Neuronal stem cell (in vitro differentiated cells): Measurements from ENCODE around the gene C11orf52.

Experiments
- DNase-seq: peaks from one replicate; pipeline ENCODE4 v3.0.0-alpha.2; 2013; ENCODE audit warnings: low spot score
- H2AFZ ChIP-seq: one replicate; pipeline ENCODE4 v1.6.1; 2013; ENCODE audit warnings: mild to moderate bottlenecking, low read length, inconsistent platforms
- H2AK5ac ChIP-seq: 2 replicates; pipeline ENCODE4 v1.6.1; 2013; ENCODE audit warnings: low read depth, mild to moderate bottlenecking, inconsistent platforms, low read length, moderate library complexity, mixed read lengths
- H2BK120ac ChIP-seq: 2 replicates; pipeline ENCODE4 v1.6.1; 2013; ENCODE audit warnings: low read depth, mild to moderate bottlenecking, inconsistent platforms, low read length, moderate library complexity, mixed read lengths
- H2BK12ac ChIP-seq: one replicate; pipeline ENCODE4 v1.6.1; 2013; ENCODE audit warnings: low read length, inconsistent platforms
- H2BK15ac ChIP-seq: 2 replicates; pipeline ENCODE4 v1.6.1; 2013; ENCODE audit warnings: mild to moderate bottlenecking, low read length, inconsistent platforms, mixed read lengths
- H2BK5ac ChIP-seq: one replicate; pipeline ENCODE4 v1.6.1; 2013; ENCODE audit warnings: inconsistent platforms, mild to moderate bottlenecking, low read length, moderate library complexity
- H3K14ac ChIP-seq: one replicate; pipeline ENCODE4 v1.6.1; 2013; ENCODE audit warnings: low read length, inconsistent platforms
- H3K18ac ChIP-seq: 2 replicates; pipeline ENCODE4 v1.6.1; 2013; ENCODE audit warnings: low read length, inconsistent platforms
- H3K23ac ChIP-seq: 2 replicates; pipeline ENCODE4 v1.6.1; 2013; ENCODE audit warnings: low read depth, mild to moderate bottlenecking, mixed read lengths, low read length, inconsistent platforms; ENCODE audit not compliant: poor library complexity
- H3K27ac ChIP-seq: replicated peaks from 3 replicates; pipeline ENCODE4 v1.5.1; 2013; ENCODE audit warnings: low read length, inconsistent platforms
- H3K27me3 ChIP-seq, 3 experiments: 2 replicates each; pipeline ENCODE4 v1.6.1; 2013; ENCODE audit warnings: low read length in 3 of 3, mild to moderate bottlenecking in 2 of 3, inconsistent platforms in 1 of 3, low read depth in 1 of 3, mixed read lengths in 1 of 3, moderate library complexity in 1 of 3; ENCODE audit not compliant: control insufficient read depth in 3 of 3, insufficient read depth in 3 of 3
- H3K36me3 ChIP-seq, 2 donors: replicated peaks in 1 of 2; 2 replicates each; pipeline ENCODE4 v1.6.1; 2013; ENCODE audit warnings: low read length in 2 of 2; ENCODE audit not compliant: control insufficient read depth in 2 of 2, insufficient read depth in 2 of 2
- H3K4ac ChIP-seq: 2 replicates; pipeline ENCODE4 v1.6.1; 2013; ENCODE audit warnings: inconsistent platforms, mild to moderate bottlenecking, low read length, moderate library complexity
- H3K4me1 ChIP-seq, 2 donors: 1 replicate in 1 of 2; 2 replicates in 1 of 2; pipeline ENCODE4 v1.6.1; 2013; ENCODE audit warnings: low read length in 2 of 2, low read depth in 1 of 2; ENCODE audit not compliant: control insufficient read depth in 2 of 2, insufficient read depth in 1 of 2
- H3K4me2 ChIP-seq: one replicate; pipeline ENCODE4 v1.6.1; 2013; ENCODE audit warnings: mild to moderate bottlenecking, low read length, inconsistent platforms; ENCODE audit not compliant: insufficient read depth, poor library complexity, severe bottlenecking
- H3K4me3 ChIP-seq, 2 donors: 2 replicates each; pipeline ENCODE4 v1.5.1; 2013; ENCODE audit warnings: low read length in 2 of 2, mild to moderate bottlenecking in 2 of 2, inconsistent platforms in 1 of 2, moderate library complexity in 1 of 2
- H3K79me1 ChIP-seq: one replicate; pipeline ENCODE4 v1.6.1; 2013; ENCODE audit warnings: low read depth, mild to moderate bottlenecking, inconsistent platforms, low read length, moderate library complexity
- H3K9ac ChIP-seq: one replicate; pipeline ENCODE4 v1.6.1; 2013; ENCODE audit warnings: mild to moderate bottlenecking, low read depth, low read length, inconsistent platforms; ENCODE audit not compliant: poor library complexity
- H3K9me3 ChIP-seq, 2 donors: replicated peaks in 1 of 2; 2 replicates each; pipeline versions ENCODE3 to v1.6.1; 2013; ENCODE audit warnings: low read length in 2 of 2, mild to moderate bottlenecking in 2 of 2, inconsistent platforms in 1 of 2, low read depth in 1 of 2, mixed read lengths in 1 of 2, moderate library complexity in 1 of 2; ENCODE audit not compliant: control insufficient read depth in 2 of 2, insufficient read depth in 1 of 2
- H4K8ac ChIP-seq: one replicate; pipeline ENCODE4 v1.6.1; 2013; ENCODE audit warnings: low read depth, mild to moderate bottlenecking, inconsistent platforms, low read length, moderate library complexity
- H4K91ac ChIP-seq: one replicate; pipeline ENCODE4 v1.6.1; 2013; ENCODE audit warnings: low read length, low read depth, mild to moderate bottlenecking, inconsistent platforms; ENCODE audit not compliant: poor library complexity
- WGBS, 2 donors: extraction: QIAGEN DNeasy Blood & Tissue Kit; methylation state at CpG; one replicate each; pipeline ENCODE4 v1.1.7; 2013; ENCODE audit warnings: missing lambda C conversion rate in 2 of 2, mixed read lengths in 1 of 2; ENCODE audit not compliant: insufficient read length in 2 of 2, insufficient replicate concordance in 1 of 2; ENCODE audit errors: extremely low coverage in 2 of 2; 5-methylcytosine and 5-hydroxymethylcytosine counted together

Gene C11orf52

DNA sequence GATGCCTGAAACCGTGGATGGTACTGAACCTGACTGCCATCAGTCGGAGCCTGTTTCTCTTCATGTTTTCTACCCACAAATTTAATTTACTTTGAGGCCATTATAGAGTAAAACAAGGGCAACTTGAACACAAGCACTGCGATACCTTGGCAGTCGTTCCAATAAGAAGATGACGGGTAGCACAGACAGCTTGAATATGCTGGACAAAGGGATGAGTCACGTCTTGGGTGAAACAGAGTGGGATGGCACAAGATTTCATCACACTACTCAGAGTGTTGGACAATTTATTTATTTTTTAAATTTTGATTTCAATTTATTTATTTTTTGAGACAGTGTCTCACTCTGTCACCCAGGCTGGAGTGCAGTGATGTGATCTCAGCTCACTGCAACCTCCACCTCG, 24.1 kb downstream of the C11orf52 start:
- Histone ChIP-seq H2BK120ac (no peak overlapping the region), H2BK5ac (no peak overlapping the region), H2BK12ac (no peak overlapping the region), H3K18ac (no peak overlapping the region), H3K9me3 (no peaks in the 10 kb centered on the region), H4K91ac (no peak overlapping the region), H2AFZ (no peak overlapping the region), H3K14ac (no peak overlapping the region), H3K4ac (no peak overlapping the region), H3K27me3 (no peaks in the 10 kb centered on the region), H3K23ac (no peak overlapping the region), H3K4me1 (peaks cover 10 to 11% of the 10 kb centered on the region in 2 donors), H3K79me1 (no peaks in the 10 kb centered on the region), H3K4me2 (no peak overlapping the region), H3K36me3 (peaks cover 0 to 42% of the 10 kb centered on the region in 2 donors), H2AK5ac (no peak overlapping the region), H4K8ac (no peak overlapping the region), H2BK15ac (no peak overlapping the region), H3K9ac (no peak overlapping the region), H3K27ac (no peak overlapping the region), H3K4me3 (no peak overlapping the region)
- WGBS, 2 donors: no CpG with 5 or more reads among the region's 7 CpGs
- no peak for DNase-seq

DNA sequence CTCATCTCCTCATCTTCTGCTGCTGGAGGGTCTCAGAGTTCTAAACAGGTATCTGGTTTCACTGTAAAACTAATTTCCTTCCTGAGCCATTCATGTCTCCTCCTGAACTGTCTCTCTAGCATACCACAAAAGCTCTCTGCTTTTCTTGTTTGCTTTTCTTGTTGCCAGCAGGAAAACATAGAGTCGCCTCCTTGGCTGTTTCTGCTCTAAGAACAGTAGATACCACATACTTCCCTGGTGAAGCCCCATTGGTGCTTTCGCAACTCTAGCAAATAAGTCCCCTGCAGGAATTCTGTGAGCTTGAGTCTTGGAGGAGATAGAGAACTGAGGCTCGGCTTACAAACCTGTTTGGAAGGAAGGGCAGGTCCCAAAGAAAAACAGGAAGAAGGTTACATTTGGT, 25.4 kb downstream of the C11orf52 start:
- no peak overlapping the region for H2AK5ac ChIP-seq
- H2AFZ ChIP-seq: no peak overlapping the region
- no peak overlapping the region for H3K27ac ChIP-seq
- H3K4me1 ChIP-seq: peaks cover 0 to under 1% of the 10 kb centered on the region in 2 donors
- H2BK15ac ChIP-seq: no peak overlapping the region
- H2BK5ac ChIP-seq: no peak overlapping the region
- no peak overlapping the region for H4K8ac ChIP-seq
- no CpG with 5 or more reads among the region's 3 CpGs for WGBS, 2 donors
- no peak overlapping the region for H3K4me2 ChIP-seq
- H3K23ac ChIP-seq: no peak overlapping the region
- no peak overlapping the region for H3K18ac ChIP-seq
- H4K91ac ChIP-seq: no peak overlapping the region
- H3K36me3 ChIP-seq: peaks cover 0 to 42% of the 10 kb centered on the region in 2 donors
- no peak overlapping the region for H3K4me3 ChIP-seq
- DNase-seq: no peak
- no peak overlapping the region for H3K14ac ChIP-seq
- H3K79me1 ChIP-seq: no peaks in the 10 kb centered on the region
- H3K27me3 ChIP-seq: no peaks in the 10 kb centered on the region
- no peak overlapping the region for H2BK120ac ChIP-seq
- H3K9me3 ChIP-seq: no peaks in the 10 kb centered on the region
- H3K4ac ChIP-seq: no peak overlapping the region
- no peak overlapping the region for H2BK12ac ChIP-seq
- H3K9ac ChIP-seq: no peak overlapping the region

- H3K79me1 ChIP-seq: no peaks in the 10 kb centered on the region
- H3K36me3 ChIP-seq: peaks cover 0 to 42% of the 10 kb centered on the region in 2 donors
- no peak overlapping the region for H3K27ac ChIP-seq
- H2AFZ ChIP-seq: no peak overlapping the region
- no peak overlapping the region for H3K4me3 ChIP-seq
- no peaks in the 10 kb centered on the region for H3K9me3 ChIP-seq
- no peak overlapping the region for H3K9ac ChIP-seq
- no peak overlapping the region for H2BK120ac ChIP-seq
- no peak overlapping the region for H3K4ac ChIP-seq
- no peak overlapping the region for H2BK12ac ChIP-seq
- H3K23ac ChIP-seq: no peak overlapping the region
- no peak overlapping the region for H3K18ac ChIP-seq
- no peak overlapping the region for H4K91ac ChIP-seq
- no peak overlapping the region for H2BK15ac ChIP-seq
- H3K4me2 ChIP-seq: no peak overlapping the region
- H3K4me1 ChIP-seq: no peaks in the 10 kb centered on the region
- WGBS, 2 donors: no CpG with 5 or more reads among the region's 5 CpGs
- no peak overlapping the region for H2AK5ac ChIP-seq
- no peak overlapping the region for H4K8ac ChIP-seq
- no peak overlapping the region for H2BK5ac ChIP-seq
- H3K27me3 ChIP-seq: no peaks in the 10 kb centered on the region
- DNase-seq: no peak
- H3K14ac ChIP-seq: no peak overlapping the region
Observed at GRCh38 chr11:111944651-111945051, 25.9 kb downstream of the C11orf52 start.

DNA sequence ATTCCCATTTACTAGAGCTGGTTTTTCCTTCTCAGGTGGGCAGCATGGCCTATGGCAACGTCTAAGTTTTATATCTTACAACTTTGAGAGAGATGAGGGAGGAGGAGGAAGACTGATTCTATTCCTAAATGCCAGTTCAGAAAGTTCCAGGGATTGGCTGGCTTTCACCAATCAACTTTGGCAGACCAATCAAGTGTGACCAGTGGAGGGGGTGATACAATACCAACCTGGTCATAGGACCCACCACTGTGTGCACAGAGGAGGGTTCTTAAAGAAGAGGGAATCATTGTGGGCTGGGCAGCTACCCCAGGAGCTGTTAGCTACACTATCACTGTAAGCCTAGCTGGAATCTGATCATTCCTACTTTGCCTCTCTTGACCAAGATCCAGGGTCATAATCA, 26.5 kb downstream of the C11orf52 start:
- H3K27ac ChIP-seq: no peak overlapping the region
- no peaks in the 10 kb centered on the region for H3K79me1 ChIP-seq
- no peak overlapping the region for H3K4me2 ChIP-seq
- no peak overlapping the region for H2BK12ac ChIP-seq
- H3K9me3 ChIP-seq: no peaks in the 10 kb centered on the region
- H3K14ac ChIP-seq: no peak overlapping the region
- no peaks in the 10 kb centered on the region for H3K4me1 ChIP-seq
- H2AK5ac ChIP-seq: no peak overlapping the region
- peaks cover 0 to 42% of the 10 kb centered on the region in 2 donors for H3K36me3 ChIP-seq
- DNase-seq: no peak
- H2BK120ac ChIP-seq: no peak overlapping the region
- H3K27me3 ChIP-seq: no peaks in the 10 kb centered on the region
- no peak overlapping the region for H3K18ac ChIP-seq
- H2BK5ac ChIP-seq: no peak overlapping the region
- H3K4ac ChIP-seq: no peak overlapping the region
- H3K9ac ChIP-seq: no peak overlapping the region
- no peak overlapping the region for H3K23ac ChIP-seq
- H4K91ac ChIP-seq: no peak overlapping the region
- no CpG with 5 or more reads among the region's 1 CpG for WGBS, 2 donors
- no peak overlapping the region for H4K8ac ChIP-seq
- no peak overlapping the region for H3K4me3 ChIP-seq
- no peak overlapping the region for H2BK15ac ChIP-seq
- H2AFZ ChIP-seq: no peak overlapping the region
